SU-DHL-6 (cell line): ENCODE results near the gene URI1.

Experiments used
- CTCF ChIP-seq: fragments of 200-600 bp; sonication (generic); IDR thresholded peaks from one replicate; pipeline ENCODE4 v1.5.1; 2017; ENCODE audit warnings: antibody characterized with exemption, mild to moderate bottlenecking, low read length, moderate library complexity; ENCODE audit not compliant: insufficient read depth, poor library complexity, severe bottlenecking
- EZH2phosphoT487 ChIP-seq: fragments of 200-600 bp; sonication (generic), shearing (Covaris generic); conservative IDR thresholded peaks from 2 replicates; pipeline ENCODE4 v1.6.1; 2018; ENCODE audit warnings: mild to moderate bottlenecking, antibody characterized with exemption, low read length, moderate library complexity, mixed read lengths

GRCh38 chr19:30001791-30002190, 59.8 kb downstream of the URI1 start:
- TF ChIP-seq CTCF = no peak
- TF ChIP-seq EZH2phosphoT487 = no peak
